B cell (primary cell): ENCODE measurements around the gene GNE. TPM values are rescaled to one million over a fixed set of nuclear protein-coding genes. Genes with fewer than 3 reads are reported as not detected.

Experiments
- ATAC-seq: fragments of 200-7000 bp; cut with Tn5 transposase; one replicate; pipeline ENCODE4 v1.10.0; 2021; ENCODE audit warnings: low read depth, mild to moderate bottlenecking, moderate number of reproducible peaks, moderate library complexity
- CTCF ChIA-PET: fragments of 350-600 bp; sonication (Branson Sonifier 250); formaldehyde crosslinking; loops from one replicate; lab custom pipeline; 2021; ENCODE audit warnings: antibody characterized with exemption, inconsistent platforms; lab: Charles Lee
- POLR2A ChIA-PET: fragments of 350-600 bp; sonication (Branson Sonifier 250); formaldehyde crosslinking; loops from one replicate; lab custom pipeline; 2021; ENCODE audit warnings: antibody characterized with exemption; lab: Charles Lee
- DNase-seq: peaks from one replicate; pipeline ENCODE4 v3.0.0; 2013
- H2AFZ ChIP-seq: 2 replicates; pipeline ENCODE4 v1.6.1; 2012; ENCODE audit warnings: mild to moderate bottlenecking, low read depth, low read length; ENCODE audit not compliant: insufficient read depth, poor library complexity, severe bottlenecking
- H3K27ac ChIP-seq, 2 donors: 1 replicate in 1 of 2; 2 replicates in 1 of 2; pipeline ENCODE4 v1.5.1; 2012 to 2013; ENCODE audit warnings: low read length in 2 of 2, mild to moderate bottlenecking in 2 of 2, moderate library complexity in 1 of 2
- H3K27me3 ChIP-seq, 4 experiments: fragments of 200-600 bp in 1 of 4; sonication (generic) in 1 of 4; replicated peaks in 1 of 4; 1 replicate in 2 of 4; 2 replicates in 2 of 4; pipeline versions ENCODE4 v1.6.1 to v1.7.0; 2013 to 2016; ENCODE audit warnings: low read length in 3 of 4, mild to moderate bottlenecking in 2 of 4, mixed read lengths in 1 of 4, moderate library complexity in 1 of 4; ENCODE audit not compliant: insufficient read depth in 4 of 4, control insufficient read depth in 3 of 4; ENCODE audit errors: control extremely low read depth in 1 of 4
- H3K36me3 ChIP-seq, 2 experiments: replicated peaks in 1 of 2; 1 replicate in 1 of 2; 2 replicates in 1 of 2; pipeline versions ENCODE4 v1.6.1 to v1.7.1; 2013; ENCODE audit warnings: low read length in 1 of 2; ENCODE audit not compliant: insufficient read depth in 2 of 2, control insufficient read depth in 1 of 2; ENCODE audit errors: control extremely low read depth in 1 of 2, extremely low read depth in 1 of 2
- H3K4me1 ChIP-seq, 2 donors: fragments of 200-600 bp in 1 of 2; sonication (generic) in 1 of 2; 1 replicate in 1 of 2; 2 replicates in 1 of 2; pipeline versions ENCODE4 v1.5.1 to v1.6.1; 2013 to 2017; ENCODE audit warnings: low read length in 2 of 2; ENCODE audit not compliant: control insufficient read depth in 2 of 2, insufficient read depth in 2 of 2
- H3K4me2 ChIP-seq: replicated peaks from 2 replicates; pipeline ENCODE3; 2012; ENCODE audit warnings: mild to moderate bottlenecking, low read depth, low read length; ENCODE audit not compliant: poor library complexity, severe bottlenecking
- H3K4me3 ChIP-seq, 5 experiments: fragments of 200-600 bp in 1 of 5; sonication (generic) in 1 of 5; 1 replicate in 3 of 5; 2 replicates in 2 of 5; pipeline versions ENCODE4 v1.5.1 to v1.7.0; 2011 to 2016; ENCODE audit warnings: low read length in 4 of 5, mild to moderate bottlenecking in 4 of 5, low read depth in 2 of 5, control low read depth in 1 of 5, moderate library complexity in 1 of 5; ENCODE audit not compliant: insufficient read depth in 1 of 5; ENCODE audit errors: control extremely low read depth in 1 of 5, extremely low read depth in 1 of 5
- H3K79me2 ChIP-seq: fragments of 200-600 bp; sonication (generic); one replicate; pipeline ENCODE4 v1.6.0; 2016; ENCODE audit warnings: low read length; ENCODE audit not compliant: control insufficient read depth, insufficient read depth
- H3K9ac ChIP-seq: fragments of 200-600 bp; sonication (generic); 2 replicates; pipeline ENCODE4 v1.6.1; 2017; ENCODE audit warnings: mild to moderate bottlenecking, low read length, moderate library complexity
- H3K9me3 ChIP-seq, 3 donors: one replicate each; pipeline versions ENCODE4 v1.6.1 to v1.7.1; 2013; ENCODE audit warnings: low read length in 2 of 3; ENCODE audit not compliant: control insufficient read depth in 2 of 3, insufficient read depth in 1 of 3; ENCODE audit errors: control extremely low read depth in 1 of 3
- H4K20me1 ChIP-seq: 2 replicates; pipeline ENCODE4 v1.6.0; 2012; ENCODE audit warnings: mild to moderate bottlenecking, low read length; ENCODE audit not compliant: insufficient read depth, control insufficient read depth, poor library complexity, severe bottlenecking
- H3K27ac Mint-ChIP-seq: one replicate; pipeline ENCODE4 v1.8.0; 2021; ENCODE audit warnings: mixed read lengths
- H3K27me3 Mint-ChIP-seq: one replicate; pipeline ENCODE4 v1.8.0; 2021; ENCODE audit warnings: mixed read lengths
- H3K4me1 Mint-ChIP-seq: one replicate; pipeline ENCODE4 v1.8.0; 2021; ENCODE audit warnings: mixed read lengths
- H3K4me3 Mint-ChIP-seq: one replicate; pipeline ENCODE4 v1.8.0; 2021; ENCODE audit warnings: mixed read lengths
- H3K9me3 Mint-ChIP-seq: one replicate; pipeline ENCODE4 v1.8.0; 2022; ENCODE audit warnings: mixed read lengths; ENCODE audit not compliant: insufficient read depth
- CTCF ChIP-seq: fragments of 200-600 bp; IDR thresholded peaks from one replicate; pipeline ENCODE4 v1.8.0; 2022; ENCODE audit warnings: antibody characterized with exemption, mild to moderate bottlenecking
- EZH2 ChIP-seq: IDR thresholded peaks from 2 replicates; pipeline ENCODE4 v1.6.1; 2012; ENCODE audit warnings: borderline replicate concordance, low read depth, mild to moderate bottlenecking, moderate library complexity, low read length; ENCODE audit not compliant: insufficient read depth, poor library complexity, severe bottlenecking
- WGBS: methylation state at CpG from one replicate; pipeline ENCODE4 v1.1.5; 2013; ENCODE audit warnings: missing lambda C conversion rate; ENCODE audit not compliant: insufficient coverage; 5-methylcytosine and 5-hydroxymethylcytosine counted together
- intact Hi-C: fragments of 100-400 bp; cut with micrococcal nuclease; formaldehyde crosslinking; loops from one replicate; pipeline ENCODE4 v1.10.0; 2022
- polyA plus RNA-seq: library from polyadenylated mRNA; depleted of rRNA; stranded (reverse); fragments of >200 nt; gene quantifications from 2 replicates; pipeline ENCODE4 v1.2.3, GENCODE V29; 2012
- total RNA-seq, 2 donors: library from RNA; stranded (reverse); fragments of 120-200 nt in 1 of 2; gene quantifications; 1 replicate in 1 of 2; 2 replicates in 1 of 2; pipeline versions ENCODE4 v1.2.3 to v1.2.4, GENCODE V29; 2013 to 2022

GNE gene
- total and polyA plus RNA-seq, 2 donors (not counting 1 experiment from before 2014, with no cell fraction given), result 8.3 to 20.6 TPM

GRCh38 chr9:36251428-36251827, 6.8 kb downstream of the GNE start:
- no peaks in the 10 kb centered on the region for H3K27me3 Mint-ChIP-seq
- H3K4me2 ChIP-seq, result no peak overlapping the region
- no peak overlapping the region for H3K27ac Mint-ChIP-seq
- ChIA-PET POLR2A (no interaction called here), CTCF (interaction anchor here (0.7 to 7.0 kb wide), 2 partner anchors 78 to 362 kb away, joined by 3 to 115 read pairs; no protein-coding TSS in a partner anchor)
- H3K4me3 ChIP-seq, result no peak overlapping the region
- peaks cover 48% of the 10 kb centered on the region for H4K20me1 ChIP-seq
- WGBS, result no CpG with 5 or more reads among the region's 1 CpG
- peaks cover 26% of the 10 kb centered on the region for H3K4me1 Mint-ChIP-seq
- H3K4me1 ChIP-seq, result peaks cover 6 to 9% of the 10 kb centered on the region in 2 donors
- no peaks in the 10 kb centered on the region for H3K9me3 ChIP-seq
- peaks cover 69% of the 10 kb centered on the region for H3K79me2 ChIP-seq
- no peak overlapping the region for H3K9ac ChIP-seq
- no peak overlapping the region for H3K4me3 Mint-ChIP-seq
- TF ChIP-seq CTCF (no peak), EZH2 (no peak)
- DNase-seq (no peak), ATAC-seq (no peak)
- H3K36me3 ChIP-seq, result peaks cover 0 to 10% of the 10 kb centered on the region in 2 experiments
- H3K9me3 Mint-ChIP-seq, result no peaks in the 10 kb centered on the region
- no peak overlapping the region for H2AFZ ChIP-seq
- intact Hi-C loops, result no loop called here
- H3K27ac ChIP-seq, result no peak overlapping the region
- H3K27me3 ChIP-seq, result no peaks in the 10 kb centered on the region

GRCh38 chr9:36250079-36250478, 8.2 kb downstream of the GNE start:
- no peak for ATAC-seq
- POLR2A ChIA-PET, result no interaction called here
- DNase-seq, result no peak
- Histone ChIP-seq H4K20me1 (peaks cover 40% of the 10 kb centered on the region), H3K9me3 (no peaks in the 10 kb centered on the region), H3K4me3 (no peak overlapping the region), H3K79me2 (peaks cover 65% of the 10 kb centered on the region), H3K4me1 (peaks cover 6 to 9% of the 10 kb centered on the region in 2 donors), H3K27ac (no peak overlapping the region), H3K36me3 (peaks cover 0 to 19% of the 10 kb centered on the region in 2 experiments), H3K9ac (no peak overlapping the region), H2AFZ (no peak overlapping the region), H3K4me2 (no peak overlapping the region), H3K27me3 (no peaks in the 10 kb centered on the region)
- intact Hi-C loops, result no loop called here
- CTCF ChIA-PET, result interaction anchor here (1.0 to 7.0 kb wide), 2 partner anchors 15 to 80 kb away, joined by 3 to 115 read pairs; no protein-coding TSS in a partner anchor
- Mint-ChIP-seq H3K9me3 (no peaks in the 10 kb centered on the region), H3K4me1 (peaks cover 25% of the 10 kb centered on the region), H3K27ac (no peak overlapping the region), H3K27me3 (no peaks in the 10 kb centered on the region), H3K4me3 (no peak overlapping the region)
- WGBS, result 100% methylated on average over 1 of the region's 1 CpG
- TF ChIP-seq EZH2, result no peak
- TF ChIP-seq CTCF, result no peak
